ENCODE measurements around the gene RTL10. TPM values are rescaled to one million over a fixed set of nuclear protein-coding genes. Genes with fewer than 3 reads are reported as not detected.

Gene RTL10
- total RNA-seq, 1 experiment from 2014 or later: 26.7 TPM

GRCh38 chr22:19868333-19868732 is 13.7 kb upstream of the RTL10 start:
- TF ChIP-seq TCF7L2 (IDR thresholded peaks at IDR 0.05; ENCODE audit: low read depth, low read length) (no peak), CTCF (IDR thresholded peaks at IDR 0.05) (no peak), SIN3A (IDR thresholded peaks at IDR 0.05; ENCODE audit: borderline replicate concordance, insufficient read depth, low read depth, low read length) (no peak), REST (IDR thresholded peaks at IDR 0.05; ENCODE audit: insufficient read depth in 1 of 2, low read depth in 2 of 2, low read length in 1 of 2) (no peak), POLR2AphosphoS5 (IDR thresholded peaks at IDR 0.05; ENCODE audit: low read depth, low read length) (no peak)
- ChIA-PET POLR2A (no interaction called here), CTCF (interaction anchor here (0.5 kb wide), 1 partner anchor 18 kb away, joined by 3 read pairs; no protein-coding TSS in a partner anchor)

GRCh38 chr22:19867617-19868016 is 12.9 kb upstream of the RTL10 start:
- POLR2A ChIA-PET: no interaction called here
- CTCF ChIA-PET: interaction anchor here (0.6 kb wide), 1 partner anchor 36 kb away, joined by 3 read pairs; no protein-coding TSS in a partner anchor
- ATAC-seq: no peak

More at GRCh38 chr22:19868333-19868732, 13.7 kb upstream of the RTL10 start:
- Histone ChIP-seq H3K9me3 (ENCODE audit: control insufficient read depth, insufficient read depth, low read depth, low read length) (no peaks in the 10 kb centered on the region), H3K36me3 (ENCODE audit: control insufficient read depth, insufficient read depth, low read length) (no peaks in the 10 kb centered on the region), H3K4me3 (ENCODE audit: low read depth in 2 of 2, low read length in 2 of 2) (no peak overlapping the region), H3K27me3 (ENCODE audit: control insufficient read depth, insufficient read depth, low read length) (no peaks in the 10 kb centered on the region), H3K4me1 (ENCODE audit: control insufficient read depth, insufficient read depth, low read length) (peaks cover 8% of the 10 kb centered on the region), H3K27ac (ENCODE audit: low read length) (peak overlapping the region; percentile 44)
- DNase-seq (ENCODE audit: low read depth, low spot score) (no peak), ATAC-seq (no peak)
- intact Hi-C loops (cut with micrococcal nuclease; ENCODE audit: unreplicated experiment): no loop called here
- in situ Hi-C loops (cut with HindIII; ENCODE audit: low pct_unique_long_range_greater_than_20kb, low sequenced_read_pairs): no loop called here
- no TSS peak for BruUV-seq (replicated peaks)

More at GRCh38 chr22:19867617-19868016, 12.9 kb upstream of the RTL10 start:
- H3K27ac ChIP-seq (ENCODE audit: low read length): peak overlapping the region; percentile 26; the same call in 1 of the 2 replicates
- in situ Hi-C loops (cut with HindIII; ENCODE audit: low pct_unique_long_range_greater_than_20kb, low sequenced_read_pairs) (no loop called here), intact Hi-C loops (cut with micrococcal nuclease; ENCODE audit: unreplicated experiment) (no loop called here)
- DNase-seq (ENCODE audit: low read depth, low spot score): no peak
- H3K36me3 ChIP-seq (ENCODE audit: control insufficient read depth, insufficient read depth, low read length): no peaks in the 10 kb centered on the region
- no peak overlapping the region for H3K4me3 ChIP-seq (ENCODE audit: low read depth in 2 of 2, low read length in 2 of 2)
- no peaks in the 10 kb centered on the region for H3K27me3 ChIP-seq (ENCODE audit: control insufficient read depth, insufficient read depth, low read length)
- peaks cover under 1% of the 10 kb centered on the region for H3K4me1 ChIP-seq (ENCODE audit: control insufficient read depth, insufficient read depth, low read length)
- TF ChIP-seq POLR2AphosphoS5 (IDR thresholded peaks at IDR 0.05; ENCODE audit: low read depth, low read length): no peak
- no peak for TF ChIP-seq REST (IDR thresholded peaks at IDR 0.05; ENCODE audit: insufficient read depth in 1 of 2, low read depth in 2 of 2, low read length in 1 of 2)
- no peak for TF ChIP-seq TCF7L2 (IDR thresholded peaks at IDR 0.05; ENCODE audit: low read depth, low read length)
- TF ChIP-seq CTCF (IDR thresholded peaks at IDR 0.05): no peak
- TF ChIP-seq SIN3A (IDR thresholded peaks at IDR 0.05; ENCODE audit: borderline replicate concordance, insufficient read depth, low read depth, low read length): no peak
- no peaks in the 10 kb centered on the region for H3K9me3 ChIP-seq (ENCODE audit: control insufficient read depth, insufficient read depth, low read depth, low read length)
- no TSS peak for BruUV-seq (replicated peaks)
